IMR-90 (cell line): ENCODE data around the gene UBL7. TPM values are rescaled to one million over a fixed set of nuclear protein-coding genes. Genes with fewer than 3 reads are reported as not detected.

Experiments used
- ATAC-seq: fragments of 200-7000 bp; cut with Tn5 transposase; 2 replicates; pipeline ENCODE4 v1.9.1; 2020; ENCODE audit warnings: low read depth, mild to moderate bottlenecking, moderate library complexity
- BruUV-seq: library from RNA; stranded (reverse); fragments of 400-500 nt; replicated peaks from 2 replicates; lab custom pipeline; 2021; lab: Mats Ljungman, UMichigan
- CTCF ChIA-PET: fragments of 300-600 bp; formaldehyde crosslinking; extraction: SDS; loops from one replicate; lab custom pipeline; 2021; ENCODE audit warnings: antibody characterized with exemption; lab: Yijun Ruan, JAX
- POLR2A ChIA-PET: fragments of 300-600 bp; sonication (Branson Sonifier 250); formaldehyde crosslinking; loops from one replicate; lab custom pipeline; 2022; ENCODE audit warnings: antibody characterized with exemption; ENCODE audit not compliant: unreplicated experiment; lab: Charles Lee
- DNase-seq: peaks from one replicate; pipeline ENCODE4 v3.0.0; 2013
- H2AFZ ChIP-seq: replicated peaks from 2 replicates; pipeline ENCODE3; 2013; ENCODE audit warnings: low read length, mild to moderate bottlenecking; ENCODE audit not compliant: poor library complexity
- H2AK5ac ChIP-seq: 2 replicates; pipeline ENCODE4 v1.6.1; 2013; ENCODE audit warnings: low read depth, low read length, inconsistent platforms
- H2AK9ac ChIP-seq: replicated peaks from 2 replicates; pipeline ENCODE3; 2013; ENCODE audit warnings: mild to moderate bottlenecking, low read depth, low read length, moderate library complexity; ENCODE audit not compliant: poor library complexity
- H2BK120ac ChIP-seq: 2 replicates; pipeline ENCODE4 v1.6.1; 2013; ENCODE audit warnings: low read depth, low read length, inconsistent platforms
- H2BK15ac ChIP-seq: 3 replicates; pipeline ENCODE4 v1.6.1; 2013; ENCODE audit warnings: low read depth, low read length, inconsistent platforms
- H2BK20ac ChIP-seq: 2 replicates; pipeline ENCODE4 v1.6.1; 2013; ENCODE audit warnings: low read depth, mild to moderate bottlenecking, inconsistent platforms, low read length, moderate library complexity
- H2BK5ac ChIP-seq: 2 replicates; pipeline ENCODE4 v1.6.1; 2013; ENCODE audit warnings: mild to moderate bottlenecking, low read depth, low read length, inconsistent platforms; ENCODE audit not compliant: poor library complexity, severe bottlenecking
- H3K14ac ChIP-seq: replicated peaks from 2 replicates; pipeline ENCODE4 v1.6.1; 2013; ENCODE audit warnings: low read depth, low read length, inconsistent platforms
- H3K18ac ChIP-seq: 2 replicates; pipeline ENCODE4 v1.6.1; 2013; ENCODE audit warnings: low read depth, low read length, control low read depth
- H3K23ac ChIP-seq: 2 replicates; pipeline ENCODE4 v1.6.1; 2013; ENCODE audit warnings: low read depth, low read length, inconsistent platforms
- H3K27ac ChIP-seq: 2 replicates; pipeline ENCODE4 v1.5.1; 2013; ENCODE audit warnings: mild to moderate bottlenecking, control low read depth, low read length; ENCODE audit not compliant: insufficient read depth
- H3K27me3 ChIP-seq: 2 replicates; pipeline ENCODE4 v1.6.1; 2013; ENCODE audit warnings: low read length; ENCODE audit not compliant: control insufficient read depth, insufficient read depth
- H3K36me3 ChIP-seq: 2 replicates; pipeline ENCODE4 v1.6.1; 2013; ENCODE audit warnings: low read length, mixed read lengths; ENCODE audit not compliant: control insufficient read depth, insufficient read depth
- H3K4ac ChIP-seq: 2 replicates; pipeline ENCODE4 v1.6.1; 2013; ENCODE audit warnings: low read depth, low read length, inconsistent platforms
- H3K4me1 ChIP-seq: 2 replicates; pipeline ENCODE4 v1.6.1; 2013; ENCODE audit warnings: low read length, mixed read lengths; ENCODE audit not compliant: control insufficient read depth, insufficient read depth
- H3K4me2 ChIP-seq: 2 replicates; pipeline ENCODE4 v1.6.1; 2013; ENCODE audit warnings: low read depth, mild to moderate bottlenecking, control low read depth, low read length, moderate library complexity
- H3K4me3 ChIP-seq: 2 replicates; pipeline ENCODE4 v1.5.1; 2013; ENCODE audit warnings: low read depth, mild to moderate bottlenecking, control low read depth, low read length, moderate library complexity; ENCODE audit not compliant: insufficient read depth
- H3K56ac ChIP-seq: 2 replicates; pipeline ENCODE4 v1.6.1; 2013; ENCODE audit warnings: low read length, inconsistent platforms; ENCODE audit not compliant: insufficient read depth; ENCODE audit errors: extremely low read depth
- H3K79me1 ChIP-seq, 2 experiments: 2 replicates each; pipeline ENCODE4 v1.6.1; 2013; ENCODE audit warnings: low read length in 2 of 2, inconsistent platforms in 1 of 2, low read depth in 1 of 2
- H3K9ac ChIP-seq: 2 replicates; pipeline ENCODE4 v1.6.1; 2013; ENCODE audit warnings: low read depth, low read length, control low read depth
- H3K9me1 ChIP-seq: 2 replicates; pipeline ENCODE4 v1.6.1; 2013; ENCODE audit warnings: low read length, inconsistent platforms; ENCODE audit not compliant: insufficient read depth
- H3K9me3 ChIP-seq: 2 replicates; pipeline ENCODE4 v1.6.1; 2013; ENCODE audit warnings: low read length; ENCODE audit not compliant: control insufficient read depth, insufficient read depth
- H4K20me1 ChIP-seq: 2 replicates; pipeline ENCODE4 v1.6.1; 2013; ENCODE audit warnings: low read length, inconsistent platforms; ENCODE audit not compliant: insufficient read depth
- H4K5ac ChIP-seq: 2 replicates; pipeline ENCODE4 v1.6.1; 2013; ENCODE audit warnings: mild to moderate bottlenecking, low read depth, low read length, control low read depth
- H4K8ac ChIP-seq, 2 experiments: 2 replicates each; pipeline ENCODE4 v1.6.1; 2013; ENCODE audit warnings: low read depth in 2 of 2, low read length in 2 of 2, control low read depth in 1 of 2, inconsistent platforms in 1 of 2
- H4K91ac ChIP-seq: 2 replicates; pipeline ENCODE4 v1.6.1; 2013; ENCODE audit warnings: low read depth, low read length, inconsistent platforms; ENCODE audit not compliant: insufficient read depth
- CEBPB ChIP-seq: IDR thresholded peaks from 2 replicates; pipeline ENCODE4 v1.6.1; 2012; ENCODE audit warnings: low read depth, low read length, improper control_type of control experiment
- MAFK ChIP-seq: IDR thresholded peaks from 2 replicates; pipeline ENCODE4 v1.6.1; 2012; ENCODE audit warnings: low read depth, low read length, improper control_type of control experiment
- MAZ ChIP-seq: IDR thresholded peaks from 2 replicates; pipeline ENCODE4 v1.6.1; 2012; ENCODE audit warnings: low read depth, mild to moderate bottlenecking, low read length, improper control_type of control experiment, moderate library complexity, borderline replicate concordance
- MXI1 ChIP-seq: IDR thresholded peaks from 2 replicates; pipeline ENCODE4 v1.6.1; 2012; ENCODE audit warnings: low read depth, mild to moderate bottlenecking, low read length, moderate library complexity, borderline replicate concordance
- NFE2L2 ChIP-seq: fragments of 150-350 bp; IDR thresholded peaks from 2 replicates; pipeline ENCODE4 v1.6.1; 2016; ENCODE audit warnings: low read depth, mild to moderate bottlenecking, low read length
- POLR2A ChIP-seq: IDR thresholded peaks from 2 replicates; pipeline ENCODE4 v1.6.1; 2012; ENCODE audit warnings: mild to moderate bottlenecking, low read depth, low read length
- RCOR1 ChIP-seq: IDR thresholded peaks from 2 replicates; pipeline ENCODE4 v1.6.1; 2012; ENCODE audit warnings: mild to moderate bottlenecking, low read length, improper control_type of control experiment; ENCODE audit not compliant: insufficient replicate concordance
- SMC3 ChIP-seq: fragments of 150-350 bp; IDR thresholded peaks from 2 replicates; pipeline ENCODE4 v1.6.1; 2016; ENCODE audit warnings: low read depth, mild to moderate bottlenecking, antibody characterized with exemption, low read length, moderate library complexity
- WGBS, 2 experiments: methylation state at CpG; one replicate each; pipeline versions ENCODE4 v1.1.5 to v1.1.7; 2013; ENCODE audit warnings: missing lambda C conversion rate in 2 of 2; ENCODE audit not compliant: insufficient read length in 1 of 2; ENCODE audit errors: extremely low coverage in 2 of 2; 5-methylcytosine and 5-hydroxymethylcytosine counted together
- dilution Hi-C: fragments of 300-500 bp; cut with HindIII; formaldehyde crosslinking; loops from one replicate; pipeline ENCODE4 v1.14.3; 2018; ENCODE audit warnings: low sequenced_read_pairs; ENCODE audit not compliant: unreplicated experiment
- in situ Hi-C: fragments of 300-500 bp; cut with MboI; formaldehyde crosslinking; loops from 3 replicates; pipeline ENCODE4 v1.14.3; 2019; ENCODE audit warnings: low sequenced_read_pairs, inconsistent platforms, mixed read lengths
- intact Hi-C: fragments of 100-400 bp; cut with micrococcal nuclease; formaldehyde crosslinking; loops from 2 replicates; pipeline ENCODE4 v1.10.0; 2022
- polyA plus RNA-seq, 3 experiments: library from polyadenylated mRNA; depleted of rRNA; stranded (reverse); fragments of >200 nt; gene quantifications; 2 replicates each; pipeline ENCODE4 v1.2.3, GENCODE V29; 2012; ENCODE audit warnings: low replicate concordance in 1 of 3
- total RNA-seq: library from RNA; depleted of rRNA; stranded (reverse); fragments of >200 nt; gene quantifications from 2 replicates; pipeline ENCODE4 v1.2.3, GENCODE V29; 2012
- TF ChIP-seq, protein P1 (sequence below): fragments of 150-350 bp; IDR thresholded peaks from 2 replicates; pipeline ENCODE4 v1.6.1; 2017; ENCODE audit warnings: mild to moderate bottlenecking, antibody characterized with exemption, low read length, low read depth
- TF ChIP-seq, protein P2 (sequence below): fragments of 150-350 bp; IDR thresholded peaks from 2 replicates; pipeline ENCODE4 v1.6.1; 2016; ENCODE audit warnings: low read depth, mild to moderate bottlenecking, low read length, moderate library complexity, borderline replicate concordance

Gene UBL7
- total and polyA plus RNA-seq, 2 of the 4 experiments (the other 2 are of a cell fraction): 68.1 to 78.4 TPM

DNA sequence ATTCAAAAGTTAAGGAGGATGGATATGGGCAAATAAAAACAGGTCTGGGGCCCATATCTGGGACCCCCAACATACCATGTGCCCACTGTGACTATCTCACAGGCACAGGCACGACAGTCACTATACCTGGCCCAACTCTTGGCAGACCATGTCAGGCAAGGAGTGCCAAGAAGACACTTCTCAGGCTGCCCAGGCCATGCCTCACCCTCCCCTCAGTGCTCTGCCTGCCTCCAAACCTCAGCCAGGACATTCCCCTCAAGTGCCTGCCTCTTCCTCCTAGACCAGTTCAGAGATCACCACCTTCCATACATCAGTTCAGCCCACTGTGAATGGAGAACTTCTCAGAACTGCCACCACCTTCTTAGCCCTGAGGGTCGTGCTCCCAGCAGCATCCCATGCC is 22.8 kb downstream of the UBL7 start:
- Histone ChIP-seq H3K23ac (no peak overlapping the region), H3K9ac (no peak overlapping the region), H2AK9ac (peak overlapping the region; percentile 91), H3K4me3 (no peak overlapping the region), H4K8ac (peak overlapping the region in 1 of 2 experiments; percentile 36; a peak in 1 of 4 replicates), H4K20me1 (no peaks in the 10 kb centered on the region), H2AK5ac (peak overlapping the region; percentile 91), H3K9me3 (no peaks in the 10 kb centered on the region), H2BK15ac (peak overlapping the region; percentile 12; the same call in 1 of the 3 replicates), H2AFZ (peak overlapping the region; percentile 76), H3K14ac (no peak overlapping the region), H3K4ac (peak overlapping the region; percentile 71), H3K27ac (no peak overlapping the region), H3K56ac (no peak overlapping the region), H3K27me3 (no peaks in the 10 kb centered on the region), H2BK5ac (no peak overlapping the region), H3K4me2 (no peak overlapping the region), H2BK20ac (peak overlapping the region; percentile 12; the same call in 1 of the 2 replicates), H4K5ac (no peak overlapping the region), H4K91ac (peak overlapping the region; percentile 7; the same call in 1 of the 2 replicates), H3K9me1 (peaks cover 12% of the 10 kb centered on the region), H3K36me3 (no peaks in the 10 kb centered on the region), H3K79me1 (peaks cover 0 to 14% of the 10 kb centered on the region in 2 experiments; a peak in 2 of 4 replicates), H3K4me1 (peaks cover 12% of the 10 kb centered on the region), H2BK120ac (no peak overlapping the region; the same call in 1 of the 2 replicates), H3K18ac (no peak overlapping the region)
- WGBS, 2 experiments: no CpG with 5 or more reads among the region's 2 CpGs
- in situ Hi-C loops: loop anchor here (5.0 kb wide), 1 partner anchor 56 kb away; no protein-coding TSS in a partner anchor
- DNase-seq: no peak
- POLR2A ChIA-PET: no interaction called here
- CTCF ChIA-PET: interaction anchor here (1.0 to 3.5 kb wide), 2 partner anchors 9 to 55 kb away, joined by 3 to 31 read pairs; no protein-coding TSS in a partner anchor
- intact Hi-C loops: loop anchor here (1.0 to 2.0 kb wide), 2 partner anchors 56 to 63 kb away; no protein-coding TSS in a partner anchor
- no peak for ATAC-seq
- no peak for TF ChIP-seq MXI1
- no peak for TF ChIP-seq RCOR1
- TF ChIP-seq MAZ: no peak
- TF ChIP-seq, protein P1, sequence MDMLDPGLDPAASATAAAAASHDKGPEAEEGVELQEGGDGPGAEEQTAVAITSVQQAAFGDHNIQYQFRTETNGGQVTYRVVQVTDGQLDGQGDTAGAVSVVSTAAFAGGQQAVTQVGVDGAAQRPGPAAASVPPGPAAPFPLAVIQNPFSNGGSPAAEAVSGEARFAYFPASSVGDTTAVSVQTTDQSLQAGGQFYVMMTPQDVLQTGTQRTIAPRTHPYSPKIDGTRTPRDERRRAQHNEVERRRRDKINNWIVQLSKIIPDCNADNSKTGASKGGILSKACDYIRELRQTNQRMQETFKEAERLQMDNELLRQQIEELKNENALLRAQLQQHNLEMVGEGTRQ: no peak
- no peak for TF ChIP-seq SMC3
- TF ChIP-seq MAFK: no peak
- no peak for TF ChIP-seq NFE2L2
- TF ChIP-seq POLR2A: no peak
- no peak for TF ChIP-seq CEBPB
- TF ChIP-seq, protein P2, sequence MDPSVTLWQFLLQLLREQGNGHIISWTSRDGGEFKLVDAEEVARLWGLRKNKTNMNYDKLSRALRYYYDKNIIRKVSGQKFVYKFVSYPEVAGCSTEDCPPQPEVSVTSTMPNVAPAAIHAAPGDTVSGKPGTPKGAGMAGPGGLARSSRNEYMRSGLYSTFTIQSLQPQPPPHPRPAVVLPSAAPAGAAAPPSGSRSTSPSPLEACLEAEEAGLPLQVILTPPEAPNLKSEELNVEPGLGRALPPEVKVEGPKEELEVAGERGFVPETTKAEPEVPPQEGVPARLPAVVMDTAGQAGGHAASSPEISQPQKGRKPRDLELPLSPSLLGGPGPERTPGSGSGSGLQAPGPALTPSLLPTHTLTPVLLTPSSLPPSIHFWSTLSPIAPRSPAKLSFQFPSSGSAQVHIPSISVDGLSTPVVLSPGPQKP: no peak
- no TSS peak for BruUV-seq
- dilution Hi-C loops: no loop called here
